ENCODE data around the gene CTR9.

CTR9 gene

DNA sequence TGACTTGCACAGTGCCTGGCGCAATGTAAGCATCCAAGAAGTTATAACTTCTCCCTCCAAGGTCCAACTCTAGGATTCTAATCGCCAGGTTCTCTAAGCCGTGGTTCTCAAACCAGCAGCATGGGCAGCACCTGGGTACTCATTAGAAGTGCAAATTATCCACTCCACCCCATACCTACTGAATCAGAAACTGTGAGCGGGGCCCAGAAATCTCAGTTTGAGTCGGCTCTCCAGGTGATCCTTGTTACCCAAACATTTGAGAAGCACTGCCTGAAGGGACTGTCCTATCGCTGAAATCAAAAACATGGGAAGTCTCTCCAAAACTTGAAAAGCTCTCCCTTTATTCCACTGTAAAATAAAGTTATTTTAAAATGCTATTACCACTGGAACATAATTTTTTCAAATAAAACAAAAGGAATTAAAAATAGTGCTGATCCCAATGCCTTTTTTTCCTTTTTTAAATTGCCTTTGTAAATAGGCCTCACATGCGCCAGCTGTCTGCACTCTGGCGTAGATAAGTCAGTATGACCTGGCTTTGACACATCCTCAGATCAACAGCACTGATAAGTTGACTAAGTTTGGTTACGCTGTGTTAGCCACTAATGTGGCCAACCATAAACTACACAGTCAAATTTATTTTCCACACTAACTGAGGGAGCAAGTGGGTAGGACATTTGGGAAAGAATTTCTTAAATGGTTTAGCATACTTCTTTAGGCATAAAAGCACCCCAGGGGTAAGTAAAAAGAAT lies 8.4 kb upstream of the CTR9 start:
- Histone ChIP-seq H3K9me2 (replicated peaks; ENCODE audit: insufficient read depth, low read length) (no peaks in the 10 kb centered on the region), H4K20me1 (ENCODE audit: insufficient read depth, low read length) (no peaks in the 10 kb centered on the region), H3K9ac (ENCODE audit: low read length) (no peak overlapping the region), H3K4me1 (ENCODE audit: low read length) (peaks cover 21% of the 10 kb centered on the region), H3K79me2 (ENCODE audit: low read length) (no peaks in the 10 kb centered on the region), H3K9me3 (replicated peaks; ENCODE audit: insufficient read depth, low read length) (no peaks in the 10 kb centered on the region), H3K4me2 (ENCODE audit: low read depth, low read length) (peak overlapping the region; percentile 42; the same call in 1 of the 2 replicates), H3K27ac (ENCODE audit: low read length) (no peak overlapping the region), H2AFZ (ENCODE audit: low read length) (no peak overlapping the region), H3K36me3 (replicated peaks; ENCODE audit: insufficient read depth, low read length) (no peaks in the 10 kb centered on the region), H3K27me3 (replicated peaks; ENCODE audit: insufficient read depth, low read length) (no peaks in the 10 kb centered on the region), H3K4me3 (ENCODE audit: low read length) (no peak overlapping the region), H3F3A (ENCODE audit: insufficient read depth, low read length) (peaks cover 5% of the 10 kb centered on the region; the same call in 1 of the 2 replicates)
- no peak for DNase-seq
- no peak for TF ChIP-seq EZH2 (optimal IDR thresholded peaks at IDR 0.05; ENCODE audit: low read depth, low read length)
- TF ChIP-seq, protein P1, sequence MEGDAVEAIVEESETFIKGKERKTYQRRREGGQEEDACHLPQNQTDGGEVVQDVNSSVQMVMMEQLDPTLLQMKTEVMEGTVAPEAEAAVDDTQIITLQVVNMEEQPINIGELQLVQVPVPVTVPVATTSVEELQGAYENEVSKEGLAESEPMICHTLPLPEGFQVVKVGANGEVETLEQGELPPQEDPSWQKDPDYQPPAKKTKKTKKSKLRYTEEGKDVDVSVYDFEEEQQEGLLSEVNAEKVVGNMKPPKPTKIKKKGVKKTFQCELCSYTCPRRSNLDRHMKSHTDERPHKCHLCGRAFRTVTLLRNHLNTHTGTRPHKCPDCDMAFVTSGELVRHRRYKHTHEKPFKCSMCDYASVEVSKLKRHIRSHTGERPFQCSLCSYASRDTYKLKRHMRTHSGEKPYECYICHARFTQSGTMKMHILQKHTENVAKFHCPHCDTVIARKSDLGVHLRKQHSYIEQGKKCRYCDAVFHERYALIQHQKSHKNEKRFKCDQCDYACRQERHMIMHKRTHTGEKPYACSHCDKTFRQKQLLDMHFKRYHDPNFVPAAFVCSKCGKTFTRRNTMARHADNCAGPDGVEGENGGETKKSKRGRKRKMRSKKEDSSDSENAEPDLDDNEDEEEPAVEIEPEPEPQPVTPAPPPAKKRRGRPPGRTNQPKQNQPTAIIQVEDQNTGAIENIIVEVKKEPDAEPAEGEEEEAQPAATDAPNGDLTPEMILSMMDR (IDR thresholded peaks at IDR 0.05; ENCODE audit: low read length), result no peak
- no peak for TF ChIP-seq EZH2phosphoT487 (IDR thresholded peaks at IDR 0.05; ENCODE audit: low read length)

GRCh38 chr11:10743354-10744000 lies 7.6 kb upstream of the CTR9 start:
- no peak overlapping the region for H3K9ac ChIP-seq (ENCODE audit: low read length)
- H3K4me2 ChIP-seq (ENCODE audit: low read depth, low read length), result peak overlapping the region; percentile 42
- H3K79me2 ChIP-seq (ENCODE audit: low read length), result no peaks in the 10 kb centered on the region
- H3K9me2 ChIP-seq (replicated peaks; ENCODE audit: insufficient read depth, low read length), result no peaks in the 10 kb centered on the region
- DNase-seq, result peak; percentile 74
- H3K36me3 ChIP-seq (replicated peaks; ENCODE audit: insufficient read depth, low read length), result no peaks in the 10 kb centered on the region
- H3K4me3 ChIP-seq (ENCODE audit: low read length), result peak overlapping the region; percentile 24; the same call in 1 of the 2 replicates
- H3K27ac ChIP-seq (ENCODE audit: low read length), result peak overlapping the region; percentile 13; the same call in 1 of the 2 replicates
- TF ChIP-seq, protein P1 (IDR thresholded peaks at IDR 0.05; ENCODE audit: low read length), result no peak
- TF ChIP-seq EZH2phosphoT487 (IDR thresholded peaks at IDR 0.05; ENCODE audit: low read length) (no peak), EZH2 (optimal IDR thresholded peaks at IDR 0.05; ENCODE audit: low read depth, low read length) (no peak)
- H3F3A ChIP-seq (ENCODE audit: insufficient read depth, low read length), result peaks cover 5% of the 10 kb centered on the region; the same call in 1 of the 2 replicates
- H4K20me1 ChIP-seq (ENCODE audit: insufficient read depth, low read length), result no peaks in the 10 kb centered on the region
- H3K4me1 ChIP-seq (ENCODE audit: low read length), result peaks cover 21% of the 10 kb centered on the region
- H3K27me3 ChIP-seq (replicated peaks; ENCODE audit: insufficient read depth, low read length), result no peaks in the 10 kb centered on the region
- H2AFZ ChIP-seq (ENCODE audit: low read length), result peak overlapping the region; percentile 35; the same call in 1 of the 2 replicates
- H3K9me3 ChIP-seq (replicated peaks; ENCODE audit: insufficient read depth, low read length), result no peaks in the 10 kb centered on the region

DNA sequence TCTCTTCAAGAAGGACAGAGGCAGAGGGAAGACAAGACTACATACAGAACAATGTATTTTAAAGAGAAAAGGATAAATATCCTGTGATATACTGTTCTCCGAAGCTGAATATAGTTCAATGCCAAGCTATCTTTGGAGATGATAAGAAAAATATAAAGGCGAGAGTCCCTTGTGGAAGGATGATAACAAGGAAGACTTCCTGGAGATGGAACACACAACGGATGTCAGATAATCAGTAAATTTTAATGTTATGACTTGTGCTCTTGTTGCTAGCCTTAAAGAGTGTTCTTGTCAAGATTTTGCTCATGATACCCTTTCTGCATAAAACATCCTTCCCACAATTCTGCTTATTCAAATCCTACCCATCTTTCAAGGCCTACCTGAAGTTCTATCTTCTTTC lies 6.8 kb upstream of the CTR9 start:
- Histone ChIP-seq H3K9me3 (replicated peaks; ENCODE audit: insufficient read depth, low read length) (no peaks in the 10 kb centered on the region), H3K79me2 (ENCODE audit: low read length) (no peaks in the 10 kb centered on the region), H3K9ac (ENCODE audit: low read length) (no peak overlapping the region), H3K27ac (ENCODE audit: low read length) (no peak overlapping the region), H3K4me2 (ENCODE audit: low read depth, low read length) (peak overlapping the region; percentile 42; the same call in 1 of the 2 replicates), H3K4me1 (ENCODE audit: low read length) (peaks cover 21% of the 10 kb centered on the region), H3K4me3 (ENCODE audit: low read length) (peak overlapping the region; percentile 24; the same call in 1 of the 2 replicates), H3K27me3 (replicated peaks; ENCODE audit: insufficient read depth, low read length) (no peaks in the 10 kb centered on the region), H3K36me3 (replicated peaks; ENCODE audit: insufficient read depth, low read length) (no peaks in the 10 kb centered on the region), H4K20me1 (ENCODE audit: insufficient read depth, low read length) (no peaks in the 10 kb centered on the region), H3K9me2 (replicated peaks; ENCODE audit: insufficient read depth, low read length) (no peaks in the 10 kb centered on the region), H3F3A (ENCODE audit: insufficient read depth, low read length) (peaks cover 6% of the 10 kb centered on the region; the same call in 1 of the 2 replicates), H2AFZ (ENCODE audit: low read length) (no peak overlapping the region)
- TF ChIP-seq EZH2 (optimal IDR thresholded peaks at IDR 0.05; ENCODE audit: low read depth, low read length) (no peak), EZH2phosphoT487 (IDR thresholded peaks at IDR 0.05; ENCODE audit: low read length) (no peak)
- TF ChIP-seq, protein P1 (IDR thresholded peaks at IDR 0.05; ENCODE audit: low read length), result no peak
- DNase-seq, result no peak
